H9 (cell line): ENCODE measurements around the gene ARHGAP12. TPM values are rescaled to one million over a fixed set of nuclear protein-coding genes. Genes with fewer than 3 reads are reported as not detected.

Experiments
- DNase-seq: peaks from one replicate; pipeline ENCODE4 v3.0.0-alpha.2; 2017
- H2AFZ ChIP-seq: one replicate; pipeline ENCODE4 v1.6.1; 2013; ENCODE audit warnings: mild to moderate bottlenecking, low read length, control low read depth, moderate library complexity
- H2AK5ac ChIP-seq: 2 replicates; pipeline ENCODE4 v1.6.1; 2013; ENCODE audit warnings: low read length, control low read depth, mixed read lengths; ENCODE audit not compliant: insufficient read length
- H2BK120ac ChIP-seq: one replicate; pipeline ENCODE4 v1.6.1; 2013; ENCODE audit warnings: low read depth, mild to moderate bottlenecking, low read length, control low read depth, inconsistent platforms; ENCODE audit not compliant: poor library complexity, severe bottlenecking
- H2BK12ac ChIP-seq: 2 replicates; pipeline ENCODE4 v1.6.1; 2013; ENCODE audit warnings: low read length, control low read depth, mixed read lengths, low read depth; ENCODE audit not compliant: insufficient read length
- H2BK15ac ChIP-seq: 2 replicates; pipeline ENCODE4 v1.6.1; 2013; ENCODE audit warnings: low read depth, low read length, control low read depth
- H2BK20ac ChIP-seq: one replicate; pipeline ENCODE4 v1.6.1; 2013; ENCODE audit warnings: low read depth, mild to moderate bottlenecking, low read length, control low read depth, inconsistent platforms; ENCODE audit not compliant: poor library complexity, severe bottlenecking
- H2BK5ac ChIP-seq: 2 replicates; pipeline ENCODE4 v1.6.1; 2013; ENCODE audit warnings: low read length, control low read depth, mixed read lengths; ENCODE audit not compliant: insufficient read length
- H3K14ac ChIP-seq: 2 replicates; pipeline ENCODE4 v1.6.1; 2013; ENCODE audit warnings: low read length, control low read depth; ENCODE audit not compliant: insufficient read depth
- H3K18ac ChIP-seq: 2 replicates; pipeline ENCODE4 v1.6.1; 2013; ENCODE audit warnings: low read depth, mild to moderate bottlenecking, mixed read lengths, low read length, control low read depth; ENCODE audit not compliant: insufficient read length
- H3K23ac ChIP-seq: 2 replicates; pipeline ENCODE4 v1.6.1; 2013; ENCODE audit warnings: low read length, control low read depth, mixed read lengths, low read depth; ENCODE audit not compliant: insufficient read length
- H3K23me2 ChIP-seq: 2 replicates; pipeline ENCODE4 v1.6.1; 2013; ENCODE audit warnings: low read depth, mild to moderate bottlenecking, mixed read lengths, low read length, control low read depth; ENCODE audit not compliant: insufficient read length, poor library complexity, severe bottlenecking
- H3K27ac ChIP-seq: 2 replicates; pipeline ENCODE4 v1.5.1; 2013; ENCODE audit warnings: low read length, control low read depth, mixed read lengths, low read depth; ENCODE audit not compliant: insufficient read length
- H3K27me3 ChIP-seq: 2 replicates; pipeline ENCODE4 v1.6.1; 2013; ENCODE audit warnings: low read length, control low read depth, inconsistent platforms; ENCODE audit not compliant: insufficient read depth
- H3K4ac ChIP-seq: 2 replicates; pipeline ENCODE4 v1.6.1; 2013; ENCODE audit warnings: low read depth, mild to moderate bottlenecking, control low read depth, inconsistent platforms, low read length, moderate library complexity
- H3K4me1 ChIP-seq: 2 replicates; pipeline ENCODE4 v1.6.1; 2013; ENCODE audit warnings: low read length, control low read depth, inconsistent platforms; ENCODE audit not compliant: insufficient read depth
- H3K4me2 ChIP-seq: 2 replicates; pipeline ENCODE4 v1.6.1; 2013; ENCODE audit warnings: low read length, control low read depth, mixed read lengths; ENCODE audit not compliant: insufficient read length, insufficient read depth
- H3K56ac ChIP-seq: 2 replicates; pipeline ENCODE4 v1.6.1; 2013; ENCODE audit warnings: low read depth, mild to moderate bottlenecking, mixed read lengths, low read length, control low read depth; ENCODE audit not compliant: insufficient read length
- H3K79me1 ChIP-seq: 2 replicates; pipeline ENCODE4 v1.6.1; 2013; ENCODE audit warnings: low read depth, mild to moderate bottlenecking, moderate library complexity, low read length, control low read depth, inconsistent platforms; ENCODE audit not compliant: insufficient read depth, poor library complexity, severe bottlenecking
- H3K79me2 ChIP-seq: 2 replicates; pipeline ENCODE4 v1.6.1; 2013; ENCODE audit warnings: low read length, control low read depth, inconsistent platforms; ENCODE audit not compliant: insufficient read depth
- H3K9ac ChIP-seq: 2 replicates; pipeline ENCODE4 v1.6.1; 2013; ENCODE audit warnings: low read length, control low read depth, mixed read lengths; ENCODE audit not compliant: insufficient read length; ENCODE audit errors: extremely low read depth
- H3K9me3 ChIP-seq: one replicate; pipeline ENCODE4 v1.6.1; 2013; ENCODE audit warnings: low read depth, low read length, inconsistent platforms; ENCODE audit not compliant: control insufficient read depth
- H3T11ph ChIP-seq: one replicate; pipeline ENCODE4 v1.6.1; 2013; ENCODE audit warnings: mild to moderate bottlenecking, low read length, control low read depth, inconsistent platforms
- H4K20me1 ChIP-seq: one replicate; pipeline ENCODE4 v1.6.1; 2013; ENCODE audit not compliant: control insufficient read depth, insufficient read length, insufficient read depth
- H4K5ac ChIP-seq: 2 replicates; pipeline ENCODE4 v1.6.1; 2013; ENCODE audit warnings: low read depth, mild to moderate bottlenecking, mixed read lengths, low read length, control low read depth; ENCODE audit not compliant: insufficient read length
- H4K8ac ChIP-seq: replicated peaks from 2 replicates; pipeline ENCODE4 v1.6.1; 2013; ENCODE audit warnings: low read length, control low read depth, mixed read lengths, low read depth; ENCODE audit not compliant: insufficient read length
- H4K91ac ChIP-seq: 2 replicates; pipeline ENCODE4 v1.6.1; 2013; ENCODE audit warnings: low read depth, mild to moderate bottlenecking, moderate library complexity, mixed read lengths, low read length, control low read depth; ENCODE audit not compliant: insufficient read length
- H3K27ac Mint-ChIP-seq, 3 experiments: 2 replicates in 2 of 3; 3 replicates in 1 of 3; pipeline ENCODE4 v1.8.0; 2020 to 2021; ENCODE audit warnings: mixed read lengths in 3 of 3, mild to moderate bottlenecking in 1 of 3, moderate library complexity in 1 of 3
- H3K27me3 Mint-ChIP-seq: 2 replicates; pipeline ENCODE4 v1.8.0; 2021; ENCODE audit warnings: low read depth, mild to moderate bottlenecking, moderate library complexity, mixed read lengths
- H3K36me3 Mint-ChIP-seq, 3 experiments: 2 replicates in 2 of 3; 3 replicates in 1 of 3; pipeline ENCODE4 v1.8.0; 2020 to 2021; ENCODE audit warnings: low read depth in 3 of 3, mixed read lengths in 3 of 3; ENCODE audit not compliant: insufficient read depth in 1 of 3
- H3K4me1 Mint-ChIP-seq, 2 experiments: 2 replicates each; pipeline ENCODE4 v1.8.0; 2020; ENCODE audit warnings: mixed read lengths in 2 of 2
- H3K4me3 Mint-ChIP-seq, 2 experiments: 2 replicates in 1 of 2; 3 replicates in 1 of 2; pipeline ENCODE4 v1.8.0; 2020 to 2021; ENCODE audit warnings: mild to moderate bottlenecking in 2 of 2, mixed read lengths in 2 of 2, moderate library complexity in 1 of 2
- H3K9me3 Mint-ChIP-seq, 2 experiments: 2 replicates in 1 of 2; 3 replicates in 1 of 2; pipeline ENCODE4 v1.8.0; 2020; ENCODE audit warnings: mild to moderate bottlenecking in 2 of 2, mixed read lengths in 2 of 2, moderate library complexity in 1 of 2
- CTCF ChIP-seq: fragments of 200-600 bp; sonication (generic); conservative IDR thresholded peaks from 3 replicates; pipeline ENCODE4 v1.8.0; 2021; ENCODE audit warnings: antibody characterized with exemption, mild to moderate bottlenecking
- WGBS: extraction: QIAGEN DNeasy Blood & Tissue Kit; methylation state at CpG from one replicate; pipeline ENCODE4 v1.1.7; 2013; ENCODE audit warnings: missing lambda C conversion rate, low lambda C conversion rate, mixed read lengths; ENCODE audit not compliant: insufficient read length; ENCODE audit errors: extremely low coverage; 5-methylcytosine and 5-hydroxymethylcytosine counted together
- total RNA-seq: library from RNA; stranded (reverse); gene quantifications from 2 replicates; pipeline ENCODE4 v1.2.1, GENCODE V29; 2021

ARHGAP12 gene
- total RNA-seq, 1 experiment from 2014 or later = 34.3 TPM

GRCh38 chr10:31876652-31877352 is 51.8 kb downstream of the ARHGAP12 start:
- Mint-ChIP-seq H3K27me3 (no peaks in the 10 kb centered on the region), H3K4me1 (peaks cover 7 to 14% of the 10 kb centered on the region in 2 experiments), H3K27ac (peak overlapping the region in 2 of 3 experiments; percentile 4 to 67; a peak in 6 of 7 replicates), H3K9me3 (no peaks in the 10 kb centered on the region), H3K36me3 (peaks cover 0 to 3% (median 0%) of the 10 kb centered on the region in 3 experiments; a peak in 1 of 7 replicates), H3K4me3 (no peak overlapping the region)
- Histone ChIP-seq H3K4me2 (no peak overlapping the region), H3K23me2 (no peaks in the 10 kb centered on the region), H3K56ac (no peak overlapping the region), H3K23ac (no peak overlapping the region), H3T11ph (no peak overlapping the region), H2BK5ac (no peak overlapping the region), H2BK120ac (no peak overlapping the region), H3K79me2 (no peaks in the 10 kb centered on the region; the same call in 1 of the 2 replicates), H3K27ac (no peak overlapping the region), H2BK12ac (no peak overlapping the region), H4K8ac (no peak overlapping the region), H4K5ac (no peak overlapping the region), H2AFZ (no peak overlapping the region), H3K9ac (no peak overlapping the region), H2BK15ac (no peak overlapping the region), H4K20me1 (no peaks in the 10 kb centered on the region), H2AK5ac (no peak overlapping the region), H3K79me1 (no peaks in the 10 kb centered on the region), H3K4me1 (peaks cover under 1% of the 10 kb centered on the region; the same call in 1 of the 2 replicates), H4K91ac (no peak overlapping the region), H3K18ac (no peak overlapping the region), H3K9me3 (no peaks in the 10 kb centered on the region), H3K14ac (no peak overlapping the region), H2BK20ac (no peak overlapping the region), H3K27me3 (no peaks in the 10 kb centered on the region), H3K4ac (no peak overlapping the region)
- no peak for TF ChIP-seq CTCF
- no peak for DNase-seq
- no CpG with 5 or more reads among the region's 6 CpGs for WGBS
